Measurements from ENCODE around the gene TMEM132C.

Gene TMEM132C

DNA sequence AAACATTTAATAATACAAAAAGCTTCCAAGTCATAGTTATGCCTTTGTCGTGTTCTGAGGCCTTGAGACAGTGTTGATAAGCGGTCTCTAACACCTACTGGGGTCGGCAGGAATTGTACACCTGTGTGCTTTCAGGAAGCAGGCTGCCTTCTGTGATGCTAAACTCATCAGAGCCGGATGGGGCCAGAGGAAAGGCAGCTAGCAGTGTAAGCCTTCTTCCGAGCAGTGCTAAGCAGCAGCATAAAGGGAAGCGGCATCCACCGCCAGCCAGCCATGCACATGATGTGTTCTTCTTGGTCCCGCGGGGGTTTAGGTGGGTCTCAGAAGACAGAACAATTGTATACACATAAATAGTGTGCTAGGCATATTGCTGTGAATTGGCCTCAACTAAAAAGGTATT is 397.5 kb downstream of the TMEM132C start:
- DNase-seq (ENCODE audit: low read depth): no peak

DNA sequence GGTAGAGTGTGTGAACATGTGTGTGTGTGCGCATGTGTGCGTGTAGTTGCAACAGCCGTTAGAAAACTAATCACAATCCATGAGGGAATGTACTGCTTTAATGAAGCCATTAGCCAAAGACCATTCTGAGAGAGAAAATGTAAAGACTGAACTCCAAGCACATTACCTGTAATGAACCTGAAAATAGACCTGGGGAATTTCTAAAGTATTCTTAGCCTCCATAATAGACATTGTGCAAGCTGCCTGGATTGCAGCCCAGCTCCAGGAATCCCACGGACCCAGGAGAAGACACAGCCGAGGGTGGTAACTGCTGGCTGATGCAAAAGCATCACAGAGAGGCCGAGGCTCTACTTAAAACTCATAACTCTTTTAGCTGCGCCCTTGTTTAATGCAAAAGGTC is 400.2 kb downstream of the TMEM132C start:
- DNase-seq (ENCODE audit: low read depth): no peak

DNA sequence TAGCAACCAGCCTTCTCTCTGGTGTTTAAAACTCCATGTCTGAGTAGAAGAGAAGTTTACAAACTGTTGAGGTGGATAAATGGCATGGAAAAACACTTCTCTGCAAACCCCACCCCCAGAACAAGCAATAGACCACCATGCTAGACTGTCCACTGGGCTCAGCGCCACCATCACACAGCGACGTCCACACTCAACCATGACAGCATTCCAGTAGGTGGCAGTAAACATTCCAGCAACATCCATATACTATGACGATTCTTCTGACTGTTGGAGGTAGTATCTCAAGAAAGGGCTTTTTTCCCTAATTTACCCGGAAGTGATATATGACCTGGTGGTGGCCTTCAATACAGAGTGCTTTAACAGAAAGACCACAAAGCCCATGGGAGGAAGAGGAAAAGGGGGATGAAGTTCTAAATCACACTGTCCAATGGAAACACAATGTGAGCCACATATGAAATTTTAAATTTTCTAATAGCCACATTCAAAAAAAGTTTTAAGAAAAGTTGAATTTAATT is 404.6 kb downstream of the TMEM132C start:
- no peak for DNase-seq (ENCODE audit: low read depth)

DNA sequence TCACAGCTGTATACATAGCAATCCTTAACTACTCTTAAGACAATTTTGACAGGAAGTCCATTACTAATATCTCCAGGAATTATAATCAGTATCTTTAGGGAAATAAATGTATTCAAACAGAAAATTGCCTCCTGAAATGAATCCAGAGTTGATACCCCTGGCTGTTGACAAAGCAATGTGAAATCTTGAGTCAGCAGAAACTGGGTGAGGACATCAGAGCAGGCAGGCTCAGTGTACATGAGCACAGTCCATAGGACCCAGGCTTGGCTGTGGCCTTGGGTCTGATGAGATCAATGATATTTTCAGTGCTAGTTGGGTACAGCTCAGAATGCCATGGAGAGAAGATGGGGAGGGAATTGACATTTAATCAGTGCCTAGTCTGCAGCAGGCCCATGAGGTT is 405.5 kb downstream of the TMEM132C start:
- DNase-seq (ENCODE audit: low read depth): no peak

DNA sequence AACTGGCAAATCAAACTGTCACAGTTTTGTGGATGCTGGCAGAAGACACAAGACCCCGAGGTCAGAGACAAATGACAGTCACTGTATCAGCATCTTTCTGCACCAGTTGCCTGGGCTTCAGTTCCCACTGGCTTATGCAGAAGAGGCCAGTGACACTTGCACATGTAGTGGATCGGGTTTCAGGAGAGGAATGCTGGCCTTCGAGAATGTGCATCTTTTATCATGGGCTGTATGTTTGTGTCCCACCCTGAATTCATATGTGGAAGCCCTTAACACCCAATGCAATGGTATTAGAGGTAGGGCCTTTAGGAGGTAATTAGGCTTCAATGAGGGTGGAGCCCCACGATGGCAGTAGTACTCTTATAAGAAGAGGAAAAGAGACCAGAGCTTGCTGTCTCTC is 405.9 kb downstream of the TMEM132C start:
- no peak for DNase-seq (ENCODE audit: low read depth)

DNA sequence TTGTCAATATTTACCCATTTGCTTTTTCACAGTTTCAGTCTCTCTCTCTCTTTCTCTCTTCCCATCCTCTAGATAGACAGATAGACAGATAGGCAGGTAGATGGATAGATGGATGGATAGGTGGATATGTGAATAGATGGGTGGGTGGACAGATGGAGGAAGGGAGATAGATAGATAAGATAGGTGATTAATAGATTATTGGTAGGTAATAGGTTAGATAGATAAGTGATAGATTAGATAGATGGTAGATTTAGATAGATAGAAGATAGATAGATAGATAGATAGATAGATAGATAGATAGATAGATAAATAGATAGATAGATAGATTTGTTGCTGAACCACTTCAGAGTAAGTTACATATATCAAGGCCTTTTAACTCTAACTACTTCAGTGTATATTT is 408.6 kb downstream of the TMEM132C start:
- no peak for DNase-seq (ENCODE audit: low read depth)

DNA sequence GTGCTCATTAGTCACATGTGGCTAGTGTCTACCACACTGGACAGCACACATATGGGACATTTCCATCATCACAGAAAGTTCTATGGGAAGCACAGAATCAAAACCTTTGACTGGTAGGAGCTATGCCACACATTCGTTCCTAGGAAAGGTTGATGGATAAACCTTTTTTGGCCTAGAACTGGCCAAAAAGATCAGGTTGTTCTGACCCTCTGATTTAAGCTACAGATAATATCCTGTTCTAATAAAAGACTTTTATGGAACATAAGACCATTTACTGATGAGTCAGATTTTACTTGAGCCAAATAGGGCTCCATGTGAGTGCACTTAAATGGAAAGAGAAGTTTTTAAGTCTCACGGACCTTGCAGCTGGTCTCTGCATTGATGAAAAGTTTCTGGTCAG is 413.6 kb downstream of the TMEM132C start:
- no peak for DNase-seq (ENCODE audit: low read depth)

DNA sequence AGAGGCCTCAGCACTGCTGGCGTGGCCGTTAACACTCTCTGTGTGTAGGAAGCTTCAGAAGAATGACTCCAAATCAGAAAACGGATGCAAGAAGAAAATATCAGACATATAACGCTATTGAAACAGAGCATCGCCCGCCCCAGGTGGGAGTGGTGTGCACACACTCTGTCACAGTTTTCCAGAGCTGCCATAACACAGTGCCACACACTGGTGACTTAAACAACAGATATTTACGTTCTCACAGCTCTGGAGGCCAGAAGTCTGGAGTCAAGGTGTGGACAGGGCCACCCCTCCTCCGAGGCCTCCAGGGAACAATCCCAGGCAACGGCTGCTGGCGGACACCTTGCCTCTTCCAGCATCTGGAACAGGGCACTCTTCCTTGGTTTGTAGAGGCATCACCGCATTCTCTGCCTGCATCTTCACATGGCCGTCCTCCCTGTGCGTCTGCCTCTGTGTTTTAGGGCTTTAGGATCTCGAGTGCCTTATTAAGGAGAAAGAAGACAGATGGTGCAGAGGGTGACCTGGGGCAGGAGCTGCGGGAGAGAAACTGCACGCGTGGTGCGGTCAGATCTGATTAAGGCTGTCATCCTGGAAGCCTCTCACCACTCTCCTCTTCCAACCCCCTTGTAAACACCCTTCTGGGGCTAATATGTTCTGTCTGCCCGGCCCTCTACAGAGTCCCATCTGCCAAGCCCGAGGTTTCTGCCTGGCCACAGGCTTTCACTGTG is 415.7 kb downstream of the TMEM132C start:
- no peak for DNase-seq (ENCODE audit: low read depth)

DNA sequence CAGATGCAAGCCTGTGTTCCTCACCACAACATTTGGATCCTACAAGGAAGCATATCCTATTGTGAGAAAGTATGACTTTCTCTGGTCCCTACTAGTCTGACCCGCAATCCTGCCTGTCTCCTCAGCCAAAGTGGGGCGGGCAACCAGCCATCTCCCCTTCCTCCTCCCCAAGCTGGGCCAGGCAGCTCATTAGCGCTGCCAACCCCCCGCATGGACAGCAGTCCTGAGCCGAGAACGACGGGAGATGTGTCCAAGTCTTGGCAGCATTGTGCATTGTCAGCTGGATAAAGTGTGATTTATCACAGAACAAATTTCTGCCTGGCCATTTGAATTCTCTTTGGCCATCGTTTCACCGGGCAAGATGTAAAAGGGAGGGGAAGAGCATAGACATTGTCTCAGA is 417.4 kb downstream of the TMEM132C start:
- no peak for DNase-seq (ENCODE audit: low read depth)

DNA sequence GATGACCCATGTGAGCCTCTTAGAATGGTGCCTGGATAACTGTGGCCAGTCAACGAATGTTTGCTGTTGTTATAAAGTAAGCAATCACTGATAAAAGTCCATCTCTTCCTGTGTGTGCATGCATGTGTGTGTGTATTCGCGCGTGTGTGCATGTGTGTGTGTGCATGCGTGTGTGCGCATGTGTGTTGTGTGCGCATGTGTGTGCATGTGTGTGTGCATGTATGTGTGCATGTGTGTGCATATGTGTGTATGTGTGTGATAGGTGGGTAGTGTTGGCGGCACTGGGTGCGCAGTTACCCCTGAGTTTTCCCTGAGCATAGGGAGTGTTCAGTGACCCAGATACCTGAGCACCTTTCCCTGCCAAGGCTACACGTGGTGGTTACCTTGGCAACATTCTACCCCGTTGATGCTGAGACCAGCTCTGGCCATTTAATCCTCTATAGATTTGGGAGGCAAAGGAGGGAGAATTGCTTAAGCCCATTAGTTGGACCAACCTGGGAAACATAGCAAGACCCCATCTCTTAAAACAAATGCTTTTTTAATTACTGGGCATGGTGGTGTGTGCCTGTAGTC is 419.0 kb downstream of the TMEM132C start:
- no peak for DNase-seq (ENCODE audit: low read depth)

DNA sequence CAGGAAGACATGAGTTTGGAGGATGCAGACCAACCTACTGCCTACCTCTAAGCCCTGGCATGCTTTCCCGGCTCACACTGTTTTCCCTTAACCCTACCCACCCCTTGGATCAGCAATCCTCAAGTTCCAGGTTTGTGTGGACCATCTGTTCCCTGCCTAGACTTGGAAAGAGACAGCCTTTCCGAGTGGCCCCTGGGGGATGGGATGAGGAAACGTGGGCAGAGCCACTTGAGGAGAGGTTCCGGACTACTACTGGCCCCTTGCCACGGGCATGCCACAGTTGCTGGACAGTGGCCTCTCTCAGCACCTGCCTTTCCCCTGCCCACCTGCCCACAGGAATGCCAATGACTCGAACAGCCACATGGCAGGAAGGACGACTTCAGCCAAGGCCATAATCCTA is 420.9 kb downstream of the TMEM132C start:
- DNase-seq (ENCODE audit: low read depth): no peak

DNA sequence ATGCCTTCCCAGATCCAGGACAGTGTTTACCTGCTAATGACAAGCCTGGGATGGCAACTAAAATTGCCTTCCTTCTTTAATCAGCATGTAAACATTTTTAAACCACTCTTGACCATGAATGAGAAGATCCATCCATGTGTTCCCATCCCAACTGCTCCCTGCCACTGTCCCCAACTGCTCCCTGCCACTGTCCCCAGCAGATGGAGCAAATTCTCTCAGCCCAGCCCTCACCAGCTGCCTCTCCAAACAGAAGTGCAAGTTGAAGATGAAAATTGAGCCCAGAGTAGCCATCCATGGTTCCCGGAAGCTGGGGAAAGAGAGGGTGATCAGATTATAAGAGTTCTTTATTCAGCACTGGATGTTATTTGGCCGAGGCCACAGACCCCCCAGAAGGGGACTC is 423.7 kb downstream of the TMEM132C start:
- no peak for DNase-seq (ENCODE audit: low read depth)

DNA sequence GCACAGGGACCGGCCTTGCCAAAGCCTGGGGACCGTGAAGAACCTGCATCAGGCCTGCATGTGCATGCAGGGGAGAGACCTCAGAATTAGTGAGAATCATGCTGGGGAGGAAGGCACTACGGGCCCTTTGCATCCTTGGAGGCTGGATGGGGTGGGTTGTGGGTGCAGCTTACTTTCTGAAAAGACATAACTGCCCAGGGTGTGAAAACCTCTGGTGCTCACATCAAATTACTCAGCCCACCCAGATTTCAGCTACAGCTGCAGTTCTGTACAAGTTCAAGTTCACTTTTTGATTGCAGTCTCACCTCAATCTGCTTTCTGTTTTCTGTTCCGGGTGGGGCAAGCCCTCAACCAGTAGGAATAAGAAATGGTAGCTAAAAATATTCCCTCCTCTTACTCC is 426.1 kb downstream of the TMEM132C start:
- DNase-seq (ENCODE audit: low read depth): peak; percentile 6

DNA sequence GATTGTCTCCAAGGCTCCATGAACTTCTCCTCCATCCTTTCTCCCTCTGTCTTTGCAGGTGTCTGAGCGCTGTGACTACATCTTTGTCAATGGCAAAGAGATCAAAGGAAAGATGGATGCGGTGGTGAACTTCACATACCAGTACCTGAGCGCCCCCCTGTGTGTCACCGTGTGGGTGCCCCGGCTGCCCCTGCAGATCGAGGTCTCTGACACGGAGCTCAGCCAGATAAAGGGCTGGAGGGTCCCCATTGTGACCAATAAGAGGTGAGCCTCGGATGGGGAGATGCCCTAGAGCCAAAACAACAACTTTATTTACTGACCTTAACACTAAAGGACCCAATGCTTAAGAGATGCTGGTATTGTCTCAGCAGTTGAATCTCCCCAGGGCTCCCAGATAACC is 426.8 kb downstream of the TMEM132C start:
- DNase-seq (ENCODE audit: low read depth): no peak

DNA sequence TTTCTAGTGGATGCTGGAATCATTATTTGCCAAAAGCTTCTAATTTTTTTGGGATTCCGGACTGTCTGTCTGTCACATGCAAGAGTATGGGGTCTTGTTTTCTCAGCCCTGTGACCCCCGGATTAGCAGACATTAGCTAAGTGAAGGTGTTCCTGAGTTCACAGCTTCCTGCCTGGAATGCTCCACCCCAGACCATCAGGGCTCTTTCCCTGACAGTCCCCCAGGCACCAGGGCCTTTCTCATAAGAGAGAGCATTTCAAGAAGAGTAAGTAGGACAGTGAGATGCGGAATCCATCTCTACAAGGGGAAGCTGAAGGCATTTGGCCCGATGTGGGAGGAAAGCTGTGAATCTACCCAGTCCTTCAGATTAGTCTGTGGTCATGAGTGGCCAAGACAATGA is 427.5 kb downstream of the TMEM132C start:
- DNase-seq (ENCODE audit: low read depth): no peak

DNA sequence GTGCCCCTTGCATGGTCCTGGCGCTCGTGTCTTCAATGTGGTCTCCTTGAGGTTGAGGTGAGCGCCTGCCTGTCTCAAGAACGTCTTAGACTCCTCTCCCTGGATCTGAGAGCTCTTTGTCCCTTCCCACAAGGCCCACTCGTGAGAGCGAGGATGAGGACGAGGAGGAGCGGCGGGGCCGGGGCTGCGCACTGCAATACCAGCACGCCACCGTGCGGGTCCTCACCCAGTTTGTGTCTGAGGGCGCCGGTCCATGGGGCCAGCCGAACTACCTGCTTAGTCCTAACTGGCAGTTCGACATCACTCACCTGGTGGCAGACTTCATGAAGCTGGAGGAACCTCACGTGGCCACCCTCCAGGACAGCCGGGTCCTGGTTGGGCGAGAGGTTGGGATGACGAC is 428.7 kb downstream of the TMEM132C start:
- DNase-seq (ENCODE audit: low read depth): no peak

DNA sequence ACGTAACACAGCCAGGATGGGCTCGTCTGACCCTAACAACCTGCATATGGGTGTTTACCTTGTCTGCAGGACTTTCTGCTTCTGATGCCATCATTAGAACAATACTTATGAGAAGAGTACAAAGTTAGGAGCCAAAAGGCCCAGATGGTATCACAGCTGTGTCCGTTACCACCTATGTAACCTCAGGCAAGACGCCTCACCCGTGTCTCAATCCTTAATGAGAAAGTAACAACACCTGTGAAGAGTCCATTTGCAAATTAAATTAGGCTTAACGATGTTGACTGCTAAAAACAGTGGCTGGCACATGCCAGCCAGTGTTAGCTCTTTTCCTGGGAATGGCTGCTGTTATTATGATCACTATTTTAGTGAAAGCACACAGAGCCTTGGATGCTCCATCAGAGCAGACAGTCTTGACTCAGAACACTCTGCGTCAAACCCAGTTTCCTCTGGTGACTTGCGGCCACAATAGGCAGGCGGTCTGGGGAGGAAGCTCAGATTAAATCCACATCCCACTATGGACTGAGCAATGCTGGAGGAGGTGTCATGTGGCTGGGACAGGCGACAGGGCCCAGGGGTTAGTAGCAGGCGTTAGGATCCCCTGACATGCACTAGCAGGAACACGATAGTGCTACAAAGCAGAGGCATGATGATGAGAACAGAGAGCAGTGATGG is 431.5 kb downstream of the TMEM132C start:
- no peak for DNase-seq (ENCODE audit: low read depth)

DNA sequence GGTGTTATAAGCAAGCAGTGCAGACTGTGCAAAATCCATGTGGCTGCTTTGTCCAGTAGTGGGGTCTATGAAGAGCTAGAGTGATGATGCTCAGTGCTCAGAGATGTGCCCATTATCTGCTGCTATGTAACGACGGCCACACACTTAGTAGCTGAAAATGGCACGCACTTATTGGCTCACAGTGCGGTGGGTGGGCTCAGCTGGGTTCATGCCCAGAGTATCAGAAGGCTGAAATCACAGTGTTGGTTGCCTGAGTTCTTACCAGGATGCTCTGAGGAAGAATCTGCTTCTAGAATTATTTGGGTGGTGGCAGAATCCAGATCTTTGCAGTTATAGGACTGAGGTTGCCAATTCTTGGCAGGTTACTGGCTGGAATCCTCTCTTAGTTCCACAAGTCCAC is 432.1 kb downstream of the TMEM132C start:
- no peak for DNase-seq (ENCODE audit: low read depth)

DNA sequence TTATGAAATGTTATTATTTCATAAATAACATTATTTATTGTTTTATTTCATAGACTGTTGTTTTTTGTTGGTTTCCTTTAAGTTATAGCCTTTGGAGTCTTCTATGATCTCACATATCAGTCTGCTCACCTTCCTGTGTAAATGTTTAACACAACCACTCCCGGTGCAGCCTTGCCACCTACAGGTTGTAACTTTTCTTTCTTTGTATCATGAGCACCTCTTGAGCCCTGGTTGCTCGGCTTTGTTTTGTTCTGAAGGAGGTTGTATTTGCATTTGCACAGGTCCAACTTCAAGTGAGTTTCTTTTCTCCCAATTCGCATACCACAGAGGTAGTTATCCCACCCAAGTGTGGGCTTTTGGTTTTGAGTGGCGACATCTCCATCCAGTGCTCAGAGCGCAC is 435.4 kb downstream of the TMEM132C start:
- DNase-seq (ENCODE audit: low read depth): no peak

DNA sequence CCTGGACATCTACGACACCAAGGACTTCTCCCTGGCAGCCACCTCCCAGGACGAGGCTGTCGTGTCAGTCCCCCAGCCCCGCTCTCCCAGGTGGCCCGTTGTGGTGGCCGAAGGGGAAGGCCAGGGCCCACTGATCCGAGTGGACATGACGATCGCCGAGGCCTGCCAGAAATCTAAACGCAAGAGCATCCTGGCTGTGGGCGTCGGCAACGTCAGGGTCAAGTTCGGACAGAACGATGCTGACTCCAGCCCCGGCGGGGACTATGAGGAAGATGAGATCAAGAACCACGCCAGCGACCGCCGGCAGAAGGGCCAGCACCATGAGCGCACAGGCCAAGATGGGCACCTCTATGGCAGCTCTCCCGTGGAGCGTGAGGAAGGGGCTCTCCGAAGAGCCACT is 438.2 kb downstream of the TMEM132C start:
- DNase-seq (ENCODE audit: low read depth): no peak

DNA sequence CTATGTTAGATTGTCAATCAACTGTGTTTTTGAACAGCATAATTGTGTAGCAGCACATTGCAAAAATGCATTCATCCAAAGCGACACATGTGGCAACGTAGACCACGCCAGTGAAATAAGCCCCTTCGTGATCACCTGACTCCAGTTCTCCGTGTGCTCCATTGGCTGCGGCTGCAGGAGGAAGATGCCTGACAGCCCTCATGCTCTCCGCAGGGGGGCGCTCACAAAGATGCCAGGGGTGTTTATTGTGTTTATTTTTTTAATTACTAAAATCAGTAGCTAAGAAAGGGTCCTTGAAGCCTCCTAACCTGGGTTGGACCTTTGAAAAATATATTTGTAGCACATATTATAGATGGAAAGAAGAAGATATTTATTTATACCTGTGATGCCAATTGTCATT is 440.5 kb downstream of the TMEM132C start:
- no peak for DNase-seq (ENCODE audit: low read depth)

DNA sequence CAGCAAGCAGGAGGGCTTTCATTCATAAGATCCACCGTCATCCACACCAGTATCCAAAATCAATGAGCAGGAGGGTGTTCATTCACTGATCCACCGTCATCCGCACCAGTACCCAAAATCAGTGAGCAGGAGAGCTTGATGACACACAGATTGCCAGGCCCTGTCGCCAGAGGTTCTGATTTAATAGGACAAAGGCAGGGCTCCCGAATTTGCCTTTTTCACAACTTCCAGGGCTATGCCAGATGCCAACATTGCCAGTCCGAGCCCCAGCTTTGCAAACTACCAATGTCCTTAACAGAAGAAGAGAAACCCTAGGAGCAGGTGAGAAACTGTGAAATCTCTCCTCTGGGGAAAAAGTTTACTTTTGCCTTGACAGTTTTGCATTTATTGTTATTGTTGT is 441.8 kb downstream of the TMEM132C start:
- no peak for DNase-seq (ENCODE audit: low read depth)

DNA sequence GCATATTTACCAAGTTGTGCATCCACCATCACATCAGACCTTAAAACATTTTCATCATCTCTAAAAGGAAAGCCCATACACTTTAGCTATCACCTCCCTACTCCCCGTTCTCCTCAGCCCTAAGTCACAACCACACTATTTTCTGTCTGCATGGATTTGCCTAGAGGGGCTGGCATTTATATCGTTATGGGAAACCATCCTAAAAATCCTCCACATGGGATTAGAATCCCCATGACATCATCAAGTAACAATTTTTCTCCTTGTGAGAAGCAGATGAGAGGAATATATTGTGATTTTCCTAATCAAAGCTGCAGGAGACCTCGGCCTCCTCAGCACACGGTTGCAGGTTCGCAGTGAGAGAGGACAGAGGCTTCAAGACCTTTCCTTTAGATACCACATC is 442.7 kb downstream of the TMEM132C start:
- DNase-seq (ENCODE audit: low read depth): no peak

DNA sequence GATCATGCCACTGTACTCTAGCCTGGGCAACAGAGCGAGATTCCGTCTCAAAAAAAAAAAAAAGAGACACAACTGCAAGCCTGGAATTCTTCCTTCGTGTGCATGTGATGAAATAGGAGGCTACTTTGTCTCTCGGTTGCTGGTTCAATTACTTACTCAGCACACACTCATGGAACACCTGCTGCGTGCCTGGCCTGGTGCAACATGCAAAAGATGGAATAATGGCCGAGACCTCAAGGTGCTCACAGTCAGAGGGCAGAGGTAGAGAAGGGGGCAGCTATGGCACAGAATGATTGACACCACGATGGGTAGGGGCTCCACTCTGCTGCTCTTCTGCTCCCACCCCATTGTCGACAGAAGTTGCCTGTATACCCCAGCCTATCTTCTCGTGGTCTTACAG is 444.5 kb downstream of the TMEM132C start:
- DNase-seq (ENCODE audit: low read depth): no peak

Data from activated gamma-delta T cell treated with anti-CD3 and anti-CD28 coated beads, Interleukin-2, amount 50 U/mL, for 16 hours (primary cell).